Metanephros (tissue), 1 donor: ENCODE measurements around the gene PPP3R2. TPM values are rescaled to one million over a fixed set of nuclear protein-coding genes. Genes with fewer than 3 reads are reported as not detected.

Experiments used
- total RNA-seq: library from RNA; depleted of rRNA; stranded (reverse); fragments of >200 nt; gene quantifications from one replicate; pipeline ENCODE4 v1.2.3, GENCODE V29; 2014

The PPP3R2 gene, protein sequence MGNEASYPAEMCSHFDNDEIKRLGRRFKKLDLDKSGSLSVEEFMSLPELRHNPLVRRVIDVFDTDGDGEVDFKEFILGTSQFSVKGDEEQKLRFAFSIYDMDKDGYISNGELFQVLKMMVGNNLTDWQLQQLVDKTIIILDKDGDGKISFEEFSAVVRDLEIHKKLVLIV
- total RNA-seq: 0.23 TPM

DNA sequence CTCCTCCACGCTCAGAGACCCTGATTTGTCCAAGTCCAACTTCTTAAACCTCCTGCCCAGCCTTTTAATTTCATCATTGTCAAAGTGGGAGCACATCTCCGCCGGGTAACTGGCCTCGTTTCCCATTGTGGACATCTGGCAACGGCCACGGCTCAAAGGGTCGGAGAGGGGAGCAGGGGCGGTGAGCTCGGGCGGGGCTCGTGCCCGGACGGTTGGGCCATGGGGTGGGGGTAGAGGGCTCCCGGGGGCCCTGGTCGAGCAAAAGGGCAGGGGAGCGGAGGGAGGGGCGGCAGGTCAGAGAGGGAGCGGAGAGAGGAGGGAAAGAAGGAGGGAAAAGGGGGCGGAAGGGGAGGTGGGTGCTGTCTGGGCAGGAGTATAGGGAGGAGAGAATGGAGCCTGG lies at the start of gene PPP3R2:
Gene PPP3R2, minus strand, starts transcription at position 174 of the 400 bp plus-strand sequence. Its CDS starts 48 bp downstream, at position 126.

Other genes with a start within 250 kb of the PPP3R2 start
- gene BAAT, start 210.0 kb downstream of the PPP3R2 start, total RNA-seq: 0.06 TPM
- 24.1 TPM for gene MRPL50, start 196.4 kb downstream of the PPP3R2 start, total RNA-seq
- gene ZNF189, start 196.1 kb downstream of the PPP3R2 start, total RNA-seq: 31.7 TPM
- gene ALDOB, start 159.2 kb downstream of the PPP3R2 start, total RNA-seq: 168 TPM
- gene RNF20, start 61.1 kb downstream of the PPP3R2 start, total RNA-seq: 24.8 TPM
- 2.5 TPM for gene GRIN3A, start 143.7 kb upstream of the PPP3R2 start, total RNA-seq